Spinal cord (tissue), 10 donors: Measurements from ENCODE around the gene NTRK3. TPM values are rescaled to one million over a fixed set of nuclear protein-coding genes. Genes with fewer than 3 reads are reported as not detected.

Source experiments
- DNase-seq, 6 donors: peaks; one replicate each; pipeline versions ENCODE4 v3.0.0 to v3.0.0-alpha.2; 2013 to 2015; ENCODE audit warnings: low spot score in 6 of 6, low read depth in 4 of 6
- H3K27ac ChIP-seq: one replicate; pipeline ENCODE4 v1.5.1; 2013; ENCODE audit warnings: low read depth, low read length, control low read depth
- H3K27me3 ChIP-seq: one replicate; pipeline ENCODE4 v1.6.1; 2013; ENCODE audit warnings: low read length; ENCODE audit not compliant: control insufficient read depth, insufficient read depth
- H3K36me3 ChIP-seq: one replicate; pipeline ENCODE4 v1.6.1; 2013; ENCODE audit warnings: low read length; ENCODE audit not compliant: control insufficient read depth, insufficient read depth
- H3K4me1 ChIP-seq: one replicate; pipeline ENCODE4 v1.6.1; 2013; ENCODE audit warnings: low read length; ENCODE audit not compliant: control insufficient read depth, insufficient read depth
- H3K4me3 ChIP-seq: one replicate; pipeline ENCODE4 v1.5.1; 2013; ENCODE audit warnings: low read depth, low read length, control low read depth
- H3K9me3 ChIP-seq: one replicate; pipeline ENCODE4 v1.6.1; 2013; ENCODE audit warnings: low read length; ENCODE audit not compliant: control insufficient read depth, insufficient read depth
- WGBS: methylation state at CpG from one replicate; pipeline ENCODE4 v1.1.5; 2013; ENCODE audit warnings: missing lambda C conversion rate; ENCODE audit not compliant: insufficient coverage; 5-methylcytosine and 5-hydroxymethylcytosine counted together
- polyA plus RNA-seq, 2 donors: library from polyadenylated mRNA; unstranded; fragments of 120-200 nt; gene quantifications; one replicate each; pipeline ENCODE4 v1.2.1, GENCODE V29; 2013; ENCODE audit not compliant: insufficient read length in 2 of 2
- total RNA-seq, 2 donors: library from RNA; depleted of rRNA in 1 of 2; stranded (reverse); fragments of 120-200 nt in 1 of 2; fragments of >200 nt in 1 of 2; gene quantifications; one replicate each; pipeline versions ENCODE4 v1.2.3 to v1.2.4, GENCODE V29; 2013 to 2014
- donor health status: healthy.

NTRK3 gene
- total and polyA plus RNA-seq, 4 donors: 49.5 to 68.1 (median 60.9) TPM

DNA sequence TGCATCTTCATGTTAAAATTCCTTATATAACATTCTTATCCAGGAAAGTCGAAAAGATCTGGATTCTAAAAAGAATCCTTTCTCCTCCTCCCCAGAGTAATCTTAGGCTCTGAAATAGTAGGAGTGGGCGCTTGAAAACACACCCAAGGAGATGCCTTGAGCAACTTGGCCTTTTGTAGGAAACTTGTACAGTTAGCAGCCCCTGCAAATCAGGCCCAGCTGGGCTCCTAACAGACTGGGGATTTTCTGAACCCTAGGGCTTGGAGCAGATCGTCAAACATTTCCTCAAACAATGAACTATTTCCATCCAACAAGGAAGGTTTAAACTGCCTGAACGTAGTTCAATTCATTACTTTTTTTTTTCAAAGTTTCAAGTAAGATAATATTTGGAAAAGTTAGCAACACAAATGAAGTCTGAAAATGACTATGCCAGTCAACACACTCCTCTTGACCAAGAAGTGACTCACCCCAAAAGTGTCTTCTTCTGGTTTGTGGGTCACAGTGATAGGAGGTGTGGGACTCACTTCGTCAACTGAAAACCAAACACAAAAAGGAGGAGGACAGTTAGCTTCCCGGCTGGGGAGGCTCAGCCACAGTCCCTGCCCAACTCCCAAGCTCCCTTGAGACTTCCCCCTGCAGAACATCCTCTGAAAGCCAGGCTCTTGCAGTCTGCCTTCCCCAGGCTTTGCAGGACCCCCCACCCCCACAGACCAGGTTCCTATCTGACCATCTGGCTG, 129.7 kb downstream of the NTRK3 start:
- no peak overlapping the region for H3K27ac ChIP-seq
- no peak overlapping the region for H3K4me3 ChIP-seq
- peaks cover 22% of the 10 kb centered on the region for H3K36me3 ChIP-seq
- H3K27me3 ChIP-seq: no peaks in the 10 kb centered on the region
- WGBS: 86% methylated on average over 2 of the region's 6 CpGs
- no peaks in the 10 kb centered on the region for H3K4me1 ChIP-seq
- no peak for DNase-seq
- no peaks in the 10 kb centered on the region for H3K9me3 ChIP-seq

DNA sequence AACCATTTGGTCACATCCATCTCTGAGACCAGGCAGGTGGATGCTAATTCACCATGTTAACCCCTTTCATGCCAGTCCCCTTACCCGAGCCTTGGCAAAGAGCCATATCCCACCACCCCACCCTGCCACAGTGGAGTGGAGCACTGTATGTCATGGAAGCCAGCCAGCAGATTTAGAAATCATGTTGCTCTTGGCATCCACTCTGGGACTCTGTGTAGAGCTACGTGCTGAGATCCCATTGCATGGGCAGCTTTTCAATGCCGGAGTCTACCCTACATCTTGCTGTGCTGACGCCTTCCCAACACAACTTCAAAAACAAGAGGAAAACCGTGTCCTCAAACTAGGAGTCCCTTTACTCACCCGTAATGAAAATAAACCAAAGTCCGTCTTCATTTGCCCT, 131.0 kb downstream of the NTRK3 start:
- Histone ChIP-seq H3K4me3 (no peak overlapping the region), H3K4me1 (no peaks in the 10 kb centered on the region), H3K9me3 (no peaks in the 10 kb centered on the region), H3K36me3 (peaks cover 22% of the 10 kb centered on the region), H3K27me3 (no peaks in the 10 kb centered on the region), H3K27ac (no peak overlapping the region)
- WGBS: 78% methylated on average over 6 of the region's 7 CpGs
- peak in 1 of 6 donors; percentile 56 for DNase-seq

DNA sequence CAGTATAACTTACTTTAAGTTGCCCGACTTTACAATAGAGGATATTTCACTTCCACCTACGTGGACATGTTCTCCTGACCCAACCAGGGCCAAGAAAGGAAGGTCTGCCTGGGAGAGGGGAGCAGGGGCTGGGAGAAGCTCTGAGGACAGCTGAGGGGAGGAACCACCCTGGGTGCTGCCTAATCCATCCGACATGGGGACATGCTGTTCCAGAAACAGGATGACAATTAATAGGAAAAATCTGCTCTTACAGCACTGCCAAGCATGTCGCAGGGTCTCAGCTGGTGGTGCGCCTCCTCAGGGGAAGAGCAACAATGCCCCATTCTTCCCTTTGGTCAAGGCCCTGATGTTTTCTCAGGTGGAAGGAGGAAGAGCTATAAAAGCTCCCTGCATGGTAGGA, 132.3 kb downstream of the NTRK3 start:
- Histone ChIP-seq H3K4me3 (no peak overlapping the region), H3K4me1 (no peaks in the 10 kb centered on the region), H3K9me3 (no peaks in the 10 kb centered on the region), H3K27me3 (no peaks in the 10 kb centered on the region), H3K36me3 (peaks cover 24% of the 10 kb centered on the region), H3K27ac (no peak overlapping the region)
- DNase-seq: peak in 1 of 6 donors; percentile 45
- 70% methylated on average over 3 of the region's 5 CpGs for WGBS

DNA sequence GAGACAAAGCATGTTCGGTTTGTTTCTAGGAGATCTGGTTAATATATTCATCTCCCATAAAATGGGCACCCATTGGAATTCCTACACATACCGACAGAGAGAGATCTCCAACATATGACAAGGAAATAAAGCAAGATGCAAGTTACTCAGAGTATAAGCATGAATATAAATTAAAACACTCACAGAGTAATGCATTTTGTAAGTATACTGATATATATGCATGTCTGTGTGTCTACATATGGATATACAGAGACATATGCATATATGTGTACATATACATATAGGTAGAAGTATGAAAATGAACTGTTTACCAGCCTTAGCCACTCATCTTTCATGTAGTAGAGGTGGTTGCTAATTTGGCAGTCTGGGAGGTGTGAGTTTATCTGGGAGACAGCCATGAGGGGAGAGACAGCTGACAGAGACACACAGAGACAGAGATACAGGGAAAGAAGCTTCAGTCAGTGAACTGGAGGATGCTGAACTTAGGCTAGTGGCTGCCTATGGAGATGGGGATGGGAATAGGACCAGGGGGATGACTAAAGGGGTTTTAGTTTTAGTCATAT, 134.5 kb downstream of the NTRK3 start:
- H3K27me3 ChIP-seq: no peaks in the 10 kb centered on the region
- peak in 1 of 6 donors; percentile 63 for DNase-seq
- H3K36me3 ChIP-seq: peaks cover 18% of the 10 kb centered on the region
- H3K4me1 ChIP-seq: peaks cover 13% of the 10 kb centered on the region
- no peaks in the 10 kb centered on the region for H3K9me3 ChIP-seq
- no CpG with 5 or more reads among the region's 2 CpGs for WGBS
- H3K4me3 ChIP-seq: no peak overlapping the region
- H3K27ac ChIP-seq: no peak overlapping the region

DNA sequence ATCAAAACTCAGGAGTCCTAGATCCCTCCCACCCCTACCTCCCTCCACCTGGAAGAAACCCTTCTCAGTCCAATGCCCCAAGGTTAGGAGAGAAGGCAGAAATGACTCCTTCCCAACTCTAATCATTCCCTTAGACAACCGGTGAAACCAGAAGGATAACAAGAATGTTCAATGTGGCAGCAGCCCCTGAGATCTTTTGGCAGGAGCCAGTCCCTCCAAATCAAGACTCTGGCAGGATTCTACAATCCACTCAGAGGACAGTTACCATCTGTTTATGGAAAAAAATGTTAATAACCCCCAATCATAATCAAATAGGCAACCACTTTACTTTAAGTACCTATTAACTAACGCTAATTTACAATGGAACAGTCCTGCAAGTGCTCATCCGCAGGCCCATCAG, 136.5 kb downstream of the NTRK3 start:
- peak in 1 of 6 donors; percentile 21 for DNase-seq
- Histone ChIP-seq H3K36me3 (peaks cover 5% of the 10 kb centered on the region), H3K4me3 (no peak overlapping the region), H3K27ac (no peak overlapping the region), H3K27me3 (no peaks in the 10 kb centered on the region), H3K9me3 (no peaks in the 10 kb centered on the region), H3K4me1 (peaks cover 25% of the 10 kb centered on the region)
- WGBS: 85% methylated on average over 3 of the region's 3 CpGs

DNA sequence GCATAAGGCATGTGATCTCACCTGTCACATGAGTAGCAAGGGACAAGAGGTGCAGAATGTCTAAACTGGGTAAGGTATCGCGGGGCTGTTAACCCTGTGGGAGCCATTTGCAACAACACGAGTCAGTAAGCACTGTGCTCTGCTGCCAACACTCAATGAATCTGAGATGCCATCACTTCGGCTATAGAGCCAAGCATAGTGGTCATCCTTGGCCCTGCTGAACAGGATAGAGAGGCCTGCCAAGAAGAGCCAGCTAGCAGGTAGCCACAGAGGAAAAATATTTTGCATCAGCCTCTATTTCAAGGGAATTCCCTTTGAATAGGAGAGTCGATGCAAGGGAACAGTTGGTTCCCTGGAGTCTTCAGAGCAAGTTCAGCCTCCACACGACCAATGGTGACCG, 137.8 kb downstream of the NTRK3 start:
- DNase-seq: no peak
- 67% methylated on average over 7 of the region's 7 CpGs for WGBS
- H3K9me3 ChIP-seq: no peaks in the 10 kb centered on the region

GRCh38 chr15:88118035-88118434, 138.5 kb downstream of the NTRK3 start:
- DNase-seq: peak in 1 of 6 donors; percentile 46
- peaks cover 26% of the 10 kb centered on the region for H3K4me1 ChIP-seq
- no peaks in the 10 kb centered on the region for H3K27me3 ChIP-seq
- 20% methylated on average over 1 of the region's 6 CpGs for WGBS
- H3K27ac ChIP-seq: no peak overlapping the region
- no peak overlapping the region for H3K4me3 ChIP-seq
- H3K9me3 ChIP-seq: no peaks in the 10 kb centered on the region
- H3K36me3 ChIP-seq: peaks cover 2% of the 10 kb centered on the region

More for the DNA sequence above, 137.8 kb downstream of the NTRK3 start:
- H3K27ac ChIP-seq: no peak overlapping the region
- peaks cover 2% of the 10 kb centered on the region for H3K36me3 ChIP-seq
- no peaks in the 10 kb centered on the region for H3K27me3 ChIP-seq
- no peak overlapping the region for H3K4me3 ChIP-seq
- peaks cover 26% of the 10 kb centered on the region for H3K4me1 ChIP-seq

GRCh38 chr15:88115486-88116152, 140.9 kb downstream of the NTRK3 start:
- peak overlapping the region; percentile 35 for H3K27ac ChIP-seq
- peak in 4 of 6 donors; percentile 32 to 77 (median 69) for DNase-seq
- 29% methylated on average over 9 of the region's 12 CpGs for WGBS
- no peak overlapping the region for H3K4me3 ChIP-seq
- peaks cover 26% of the 10 kb centered on the region for H3K4me1 ChIP-seq
- no peaks in the 10 kb centered on the region for H3K27me3 ChIP-seq
- peaks cover 2% of the 10 kb centered on the region for H3K36me3 ChIP-seq
- no peaks in the 10 kb centered on the region for H3K9me3 ChIP-seq

DNA sequence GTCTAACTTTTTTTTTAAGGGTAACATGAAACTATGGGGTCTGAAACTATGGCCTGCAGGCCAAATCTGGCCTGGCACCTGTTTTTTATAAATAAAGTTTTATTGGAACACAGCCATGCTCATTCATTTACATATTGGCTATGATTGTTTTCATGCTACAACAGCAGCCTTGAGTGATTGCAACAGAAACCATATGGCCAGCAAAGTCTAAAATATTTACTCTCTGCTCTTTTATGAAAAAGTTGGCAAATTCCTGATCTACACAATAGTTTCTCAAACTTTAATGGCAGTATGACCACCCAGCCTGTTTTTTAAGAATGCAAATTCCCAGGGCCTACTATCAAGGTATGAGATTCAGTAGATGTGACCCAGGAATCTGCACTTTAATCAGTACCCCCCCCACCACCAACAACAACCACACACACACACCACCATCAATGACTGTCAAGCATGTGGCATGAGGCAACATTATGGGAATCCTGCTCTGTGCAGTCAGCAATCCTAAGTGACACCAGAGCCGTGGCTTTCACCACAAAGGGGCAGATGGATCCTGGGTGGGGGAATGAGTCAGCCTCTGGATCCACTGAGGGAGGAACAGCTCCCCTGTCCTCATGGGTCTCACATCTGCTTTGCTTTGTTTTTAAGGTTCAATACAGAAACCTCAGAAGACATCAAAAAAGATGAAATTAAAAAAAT, 142.8 kb downstream of the NTRK3 start:
- H3K27me3 ChIP-seq: no peaks in the 10 kb centered on the region
- peaks cover 25% of the 10 kb centered on the region for H3K4me1 ChIP-seq
- H3K4me3 ChIP-seq: no peak overlapping the region
- no peak for DNase-seq
- no peaks in the 10 kb centered on the region for H3K36me3 ChIP-seq
- 50% methylated on average over 1 of the region's 1 CpG for WGBS
- H3K27ac ChIP-seq: no peak overlapping the region
- H3K9me3 ChIP-seq: no peaks in the 10 kb centered on the region
